Transverse colon (tissue), 4 donors: ENCODE measurements around the gene SHISA7.

ENCODE experiments used
- EP300 ChIP-seq: sonication (generic); formaldehyde crosslinking; IDR thresholded peaks from one replicate; pipeline ENCODE4 v1.6.1; 2017; ENCODE audit warnings: antibody characterized with exemption, low read depth
- POLR2A ChIP-seq: fragments of 450-650 bp; IDR thresholded peaks from one replicate; pipeline ENCODE4 v1.6.1; 2016; ENCODE audit warnings: antibody characterized with exemption, mild to moderate bottlenecking, moderate library complexity
- POLR2AphosphoS5 ChIP-seq, 3 donors: sonication (generic); formaldehyde crosslinking; IDR thresholded peaks; one replicate each; pipeline ENCODE4 v1.6.1; 2016; ENCODE audit warnings: antibody characterized with exemption in 3 of 3
- TF ChIP-seq, protein P1 (sequence below), 5 experiments: fragments of 200-600 bp in 3 of 5; fragments of 450-650 bp in 2 of 5; sonication (generic) in 3 of 5; IDR thresholded peaks; 1 replicate in 2 of 5; 2 replicates in 3 of 5; pipeline ENCODE4 v1.5.1; 2016 to 2017; ENCODE audit warnings: antibody characterized with exemption in 5 of 5, inconsistent platforms in 3 of 5, mild to moderate bottlenecking in 2 of 5, moderate library complexity in 1 of 5

DNA sequence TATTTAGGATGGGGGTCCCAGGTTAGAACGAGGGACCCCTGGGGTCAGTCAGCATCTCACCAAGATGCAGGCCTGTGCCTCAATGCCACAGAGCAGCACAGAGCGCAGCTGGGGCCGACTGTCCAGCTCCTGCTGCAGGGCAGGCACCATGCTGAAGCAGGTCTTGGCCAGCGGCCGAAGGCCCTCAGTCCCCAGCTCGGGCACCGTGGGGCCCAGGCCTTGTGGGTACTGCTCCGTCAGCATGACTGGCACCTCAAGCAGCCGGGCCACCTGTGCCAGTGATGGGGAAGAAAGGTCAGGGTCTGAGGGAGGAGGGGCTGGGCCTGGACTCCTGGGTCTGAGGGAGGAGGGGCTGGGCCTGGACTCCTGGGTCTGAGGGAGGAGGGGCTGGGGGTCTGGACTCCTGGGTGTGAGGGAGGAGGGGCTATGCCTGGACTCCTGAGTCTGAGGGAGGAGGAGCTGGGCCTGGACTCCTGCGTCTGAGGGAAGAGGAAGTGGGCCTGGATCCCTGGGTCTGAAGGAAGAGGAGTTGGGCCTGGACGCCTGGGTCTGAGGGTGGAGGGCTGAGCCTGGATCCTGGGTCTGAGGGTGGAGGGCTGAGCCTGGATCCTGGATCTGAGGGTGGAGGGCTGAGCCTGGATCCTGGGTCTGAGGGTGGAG lies 12.6 kb upstream of the SHISA7 start:
- no peak for TF ChIP-seq POLR2AphosphoS5 (IDR thresholded peaks at IDR 0.05)
- TF ChIP-seq, protein P1, sequence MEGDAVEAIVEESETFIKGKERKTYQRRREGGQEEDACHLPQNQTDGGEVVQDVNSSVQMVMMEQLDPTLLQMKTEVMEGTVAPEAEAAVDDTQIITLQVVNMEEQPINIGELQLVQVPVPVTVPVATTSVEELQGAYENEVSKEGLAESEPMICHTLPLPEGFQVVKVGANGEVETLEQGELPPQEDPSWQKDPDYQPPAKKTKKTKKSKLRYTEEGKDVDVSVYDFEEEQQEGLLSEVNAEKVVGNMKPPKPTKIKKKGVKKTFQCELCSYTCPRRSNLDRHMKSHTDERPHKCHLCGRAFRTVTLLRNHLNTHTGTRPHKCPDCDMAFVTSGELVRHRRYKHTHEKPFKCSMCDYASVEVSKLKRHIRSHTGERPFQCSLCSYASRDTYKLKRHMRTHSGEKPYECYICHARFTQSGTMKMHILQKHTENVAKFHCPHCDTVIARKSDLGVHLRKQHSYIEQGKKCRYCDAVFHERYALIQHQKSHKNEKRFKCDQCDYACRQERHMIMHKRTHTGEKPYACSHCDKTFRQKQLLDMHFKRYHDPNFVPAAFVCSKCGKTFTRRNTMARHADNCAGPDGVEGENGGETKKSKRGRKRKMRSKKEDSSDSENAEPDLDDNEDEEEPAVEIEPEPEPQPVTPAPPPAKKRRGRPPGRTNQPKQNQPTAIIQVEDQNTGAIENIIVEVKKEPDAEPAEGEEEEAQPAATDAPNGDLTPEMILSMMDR (IDR thresholded peaks at IDR 0.05) = no peak
- TF ChIP-seq EP300 = no peak
- TF ChIP-seq POLR2A = no peak
